ENCODE results near the gene ST8SIA4. TPM values are rescaled to one million over a fixed set of nuclear protein-coding genes. Genes with fewer than 3 reads are reported as not detected.

Gene ST8SIA4
- total and polyA plus RNA-seq, 2 donors (not counting 1 experiment from before 2014, with no cell fraction given): 9.5 to 42.6 TPM

- no peak overlapping the region for H2AFZ ChIP-seq (ENCODE audit: insufficient read depth, low read depth, low read length, poor library complexity, severe bottlenecking)
- CTCF ChIA-PET: no interaction called here
- H3K27me3 Mint-ChIP-seq: no peaks in the 10 kb centered on the region
Measured at GRCh38 chr5:100797861-100798260, 105.2 kb downstream of the ST8SIA4 start.

GRCh38 chr5:100796851-100797250 is 106.2 kb downstream of the ST8SIA4 start:
- WGBS (ENCODE audit: insufficient coverage): no CpG with 5 or more reads among the region's 3 CpGs
- no peak overlapping the region for H3K4me3 ChIP-seq (ENCODE audit: control extremely low read depth in 1 of 5, extremely low read depth in 1 of 5, insufficient read depth in 1 of 5, low read depth in 2 of 5, low read length in 4 of 5)
- ChIA-PET CTCF (interaction anchor here (0.8 kb wide), 1 partner anchor 9 kb away, joined by 3 read pairs; no protein-coding TSS in a partner anchor), POLR2A (no interaction called here)
- H2AFZ ChIP-seq (ENCODE audit: insufficient read depth, low read depth, low read length, poor library complexity, severe bottlenecking): no peak overlapping the region
- Mint-ChIP-seq H3K4me3 (no peak overlapping the region), H3K9me3 (ENCODE audit: insufficient read depth) (peaks cover under 1% of the 10 kb centered on the region), H3K27me3 (no peaks in the 10 kb centered on the region), H3K27ac (no peak overlapping the region), H3K4me1 (peaks cover 14% of the 10 kb centered on the region)
- no peaks in the 10 kb centered on the region for H3K36me3 ChIP-seq (replicated peaks in 1 of 2; ENCODE audit: control extremely low read depth in 1 of 2, control insufficient read depth in 1 of 2, extremely low read depth in 1 of 2, insufficient read depth in 2 of 2, low read length in 1 of 2)
- H3K79me2 ChIP-seq (ENCODE audit: control insufficient read depth, insufficient read depth, low read length): no peaks in the 10 kb centered on the region
- intact Hi-C loops (cut with micrococcal nuclease): no loop called here
- H3K4me1 ChIP-seq (ENCODE audit: control insufficient read depth in 2 of 2, insufficient read depth in 2 of 2, low read length in 2 of 2): peaks cover 0 to 4% of the 10 kb centered on the region in 2 donors
- no peaks in the 10 kb centered on the region for H4K20me1 ChIP-seq (ENCODE audit: control insufficient read depth, insufficient read depth, low read length, poor library complexity, severe bottlenecking)
- H3K9me3 ChIP-seq (ENCODE audit: control extremely low read depth in 1 of 3, control insufficient read depth in 2 of 3, insufficient read depth in 1 of 3, low read length in 2 of 3): peaks cover 0 to 17% (median 17%) of the 10 kb centered on the region in 3 donors
- TF ChIP-seq CTCF (IDR thresholded peaks at IDR 0.05) (no peak), EZH2 (IDR thresholded peaks at IDR 0.05; ENCODE audit: borderline replicate concordance, insufficient read depth, low read depth, low read length, poor library complexity, severe bottlenecking) (no peak)
- DNase-seq (no peak), ATAC-seq (ENCODE audit: low read depth) (no peak)
- no peak overlapping the region for H3K9ac ChIP-seq (ENCODE audit: low read length)
- H3K27me3 ChIP-seq (replicated peaks in 1 of 4; ENCODE audit: control extremely low read depth in 1 of 4, control insufficient read depth in 3 of 4, insufficient read depth in 4 of 4, low read length in 3 of 4): no peaks in the 10 kb centered on the region
- H3K4me2 ChIP-seq (replicated peaks; ENCODE audit: low read depth, low read length, poor library complexity, severe bottlenecking): no peak overlapping the region
- H3K27ac ChIP-seq (ENCODE audit: low read length in 2 of 2): no peak overlapping the region

More at GRCh38 chr5:100797861-100798260, 105.2 kb downstream of the ST8SIA4 start:
- POLR2A ChIA-PET: no interaction called here
- Histone ChIP-seq H4K20me1 (ENCODE audit: control insufficient read depth, insufficient read depth, low read length, poor library complexity, severe bottlenecking) (no peaks in the 10 kb centered on the region), H3K36me3 (replicated peaks in 1 of 2; ENCODE audit: control extremely low read depth in 1 of 2, control insufficient read depth in 1 of 2, extremely low read depth in 1 of 2, insufficient read depth in 2 of 2, low read length in 1 of 2) (no peaks in the 10 kb centered on the region), H3K27ac (ENCODE audit: low read length in 2 of 2) (no peak overlapping the region), H3K4me3 (ENCODE audit: control extremely low read depth in 1 of 5, extremely low read depth in 1 of 5, insufficient read depth in 1 of 5, low read depth in 2 of 5, low read length in 4 of 5) (no peak overlapping the region), H3K4me1 (ENCODE audit: control insufficient read depth in 2 of 2, insufficient read depth in 2 of 2, low read length in 2 of 2) (peaks cover 0 to 4% of the 10 kb centered on the region in 2 donors), H3K27me3 (replicated peaks in 1 of 4; ENCODE audit: control extremely low read depth in 1 of 4, control insufficient read depth in 3 of 4, insufficient read depth in 4 of 4, low read length in 3 of 4) (no peaks in the 10 kb centered on the region), H3K4me2 (replicated peaks; ENCODE audit: low read depth, low read length, poor library complexity, severe bottlenecking) (no peak overlapping the region), H3K9ac (ENCODE audit: low read length) (no peak overlapping the region), H3K9me3 (ENCODE audit: control extremely low read depth in 1 of 3, control insufficient read depth in 2 of 3, insufficient read depth in 1 of 3, low read length in 2 of 3) (peaks cover 0 to 24% (median 17%) of the 10 kb centered on the region in 3 donors), H3K79me2 (ENCODE audit: control insufficient read depth, insufficient read depth, low read length) (no peaks in the 10 kb centered on the region)
- ATAC-seq (ENCODE audit: low read depth) (no peak), DNase-seq (no peak)
- WGBS (ENCODE audit: insufficient coverage): 100% methylated on average over 1 of the region's 2 CpGs
- Mint-ChIP-seq H3K9me3 (ENCODE audit: insufficient read depth) (peaks cover 6% of the 10 kb centered on the region), H3K4me1 (peaks cover 14% of the 10 kb centered on the region), H3K4me3 (no peak overlapping the region), H3K27ac (no peak overlapping the region)
- TF ChIP-seq EZH2 (IDR thresholded peaks at IDR 0.05; ENCODE audit: borderline replicate concordance, insufficient read depth, low read depth, low read length, poor library complexity, severe bottlenecking) (no peak), CTCF (IDR thresholded peaks at IDR 0.05) (no peak)
- intact Hi-C loops (cut with micrococcal nuclease): no loop called here

All from B cell (primary cell).